Measurements from ENCODE around the gene DSCAM.

The DSCAM gene

DNA sequence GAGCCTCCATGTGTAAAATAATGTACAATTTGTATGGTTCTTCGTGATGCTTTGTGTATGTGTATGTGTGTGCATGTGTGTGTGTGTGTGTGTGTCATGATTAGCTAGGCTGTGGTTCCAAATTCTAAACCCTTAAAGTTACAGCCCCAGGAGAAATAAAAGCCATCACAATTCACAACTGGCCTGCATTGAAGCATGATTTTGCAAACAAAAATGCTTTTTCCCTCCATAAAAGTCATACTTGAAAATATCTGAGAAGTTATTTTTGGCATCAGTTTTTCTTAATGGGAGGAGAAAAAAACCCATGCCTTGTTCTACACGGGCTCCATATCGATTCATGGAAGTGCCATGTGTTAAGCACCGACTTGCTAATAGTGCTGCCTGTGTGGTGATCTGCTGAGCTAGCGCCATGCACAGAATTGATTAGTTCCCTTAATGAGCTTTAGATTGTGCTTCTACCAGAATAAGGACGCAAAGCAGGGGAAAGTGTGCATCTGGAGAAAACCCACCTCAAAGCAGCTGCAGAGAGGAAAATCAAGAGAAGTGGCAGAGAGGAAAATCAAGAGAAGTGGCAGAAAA, 207.3 kb downstream of the DSCAM start:
- TF ChIP-seq, protein P1, sequence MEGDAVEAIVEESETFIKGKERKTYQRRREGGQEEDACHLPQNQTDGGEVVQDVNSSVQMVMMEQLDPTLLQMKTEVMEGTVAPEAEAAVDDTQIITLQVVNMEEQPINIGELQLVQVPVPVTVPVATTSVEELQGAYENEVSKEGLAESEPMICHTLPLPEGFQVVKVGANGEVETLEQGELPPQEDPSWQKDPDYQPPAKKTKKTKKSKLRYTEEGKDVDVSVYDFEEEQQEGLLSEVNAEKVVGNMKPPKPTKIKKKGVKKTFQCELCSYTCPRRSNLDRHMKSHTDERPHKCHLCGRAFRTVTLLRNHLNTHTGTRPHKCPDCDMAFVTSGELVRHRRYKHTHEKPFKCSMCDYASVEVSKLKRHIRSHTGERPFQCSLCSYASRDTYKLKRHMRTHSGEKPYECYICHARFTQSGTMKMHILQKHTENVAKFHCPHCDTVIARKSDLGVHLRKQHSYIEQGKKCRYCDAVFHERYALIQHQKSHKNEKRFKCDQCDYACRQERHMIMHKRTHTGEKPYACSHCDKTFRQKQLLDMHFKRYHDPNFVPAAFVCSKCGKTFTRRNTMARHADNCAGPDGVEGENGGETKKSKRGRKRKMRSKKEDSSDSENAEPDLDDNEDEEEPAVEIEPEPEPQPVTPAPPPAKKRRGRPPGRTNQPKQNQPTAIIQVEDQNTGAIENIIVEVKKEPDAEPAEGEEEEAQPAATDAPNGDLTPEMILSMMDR (IDR thresholded peaks at IDR 0.05): no peak

DNA sequence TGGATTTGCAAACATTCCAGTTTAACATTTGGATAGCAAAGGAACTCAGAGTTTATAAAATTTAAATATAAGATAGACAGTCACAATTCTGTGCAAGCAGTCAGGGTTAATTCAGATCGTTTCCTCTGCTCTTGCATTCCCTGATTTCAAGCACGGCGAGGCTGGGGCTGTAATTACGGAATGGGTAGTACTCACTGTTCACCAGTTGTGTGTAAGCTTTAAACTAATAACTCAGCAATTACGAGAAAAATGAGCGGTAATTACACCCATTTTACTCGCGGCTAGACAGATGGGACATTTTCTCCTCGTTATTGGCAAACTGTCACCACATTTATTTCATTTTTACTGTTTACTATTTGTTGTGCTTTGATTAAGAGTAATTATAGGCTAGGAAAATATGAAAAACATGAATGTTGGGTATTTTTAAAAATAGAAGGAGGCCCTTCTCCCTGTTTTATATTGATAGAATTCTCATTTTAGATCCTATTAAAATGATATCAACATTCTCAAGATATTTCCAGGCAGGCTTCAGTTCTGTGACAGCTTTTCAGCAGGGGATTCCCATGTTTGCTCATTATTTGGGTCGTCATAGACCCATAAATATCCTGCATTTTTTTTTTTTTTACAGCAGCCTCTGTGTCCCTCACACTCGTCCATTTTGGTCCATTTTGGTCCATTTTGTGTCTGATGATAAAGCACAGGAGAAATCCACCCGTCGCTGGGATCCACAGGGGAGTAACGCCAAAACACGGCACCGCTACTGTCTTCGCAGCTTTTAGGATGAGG, 208.3 kb downstream of the DSCAM start:
- TF ChIP-seq, protein P1 (IDR thresholded peaks at IDR 0.05): no peak

DNA sequence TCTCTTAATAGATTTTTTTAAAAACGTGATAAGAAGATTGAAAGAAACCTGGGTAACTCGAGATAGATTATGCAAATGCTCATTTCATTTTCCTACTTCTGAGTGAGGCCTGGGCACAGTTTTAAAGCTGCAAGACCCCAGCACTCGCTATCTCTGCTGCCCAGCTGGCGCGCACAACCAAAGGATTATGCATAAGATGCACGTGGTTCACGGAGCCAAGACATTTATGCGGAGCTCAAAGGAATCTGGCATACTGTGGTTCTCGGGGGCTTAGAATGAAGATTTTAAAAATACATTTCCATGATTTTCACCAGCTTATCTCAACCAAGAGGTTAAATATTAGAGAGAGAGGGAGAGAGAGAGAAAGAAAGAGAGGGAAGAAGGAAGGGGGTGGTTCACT, 210.9 kb downstream of the DSCAM start:
- TF ChIP-seq, protein P1 (IDR thresholded peaks at IDR 0.05): no peak

DNA sequence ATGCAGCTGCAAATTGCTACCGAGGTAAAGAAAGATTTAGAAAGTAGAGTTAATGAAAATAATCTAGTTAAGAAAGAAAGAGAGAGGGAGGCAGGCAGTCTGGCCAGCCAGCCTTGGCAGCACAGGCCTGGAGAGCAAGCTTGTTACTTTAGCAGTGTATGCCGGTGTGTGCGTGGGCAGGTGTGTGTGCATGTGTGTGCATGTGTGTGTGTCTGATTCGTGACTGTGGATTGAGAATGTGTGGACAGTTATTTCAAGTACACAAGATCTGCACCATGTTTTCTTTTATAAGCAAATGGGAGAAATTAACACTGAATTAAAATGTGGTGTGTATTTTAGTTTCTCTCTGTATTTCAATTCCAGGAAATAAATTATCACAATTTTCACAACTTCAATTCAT, 211.6 kb downstream of the DSCAM start:
- TF ChIP-seq, protein P1 (IDR thresholded peaks at IDR 0.05): no peak

DNA sequence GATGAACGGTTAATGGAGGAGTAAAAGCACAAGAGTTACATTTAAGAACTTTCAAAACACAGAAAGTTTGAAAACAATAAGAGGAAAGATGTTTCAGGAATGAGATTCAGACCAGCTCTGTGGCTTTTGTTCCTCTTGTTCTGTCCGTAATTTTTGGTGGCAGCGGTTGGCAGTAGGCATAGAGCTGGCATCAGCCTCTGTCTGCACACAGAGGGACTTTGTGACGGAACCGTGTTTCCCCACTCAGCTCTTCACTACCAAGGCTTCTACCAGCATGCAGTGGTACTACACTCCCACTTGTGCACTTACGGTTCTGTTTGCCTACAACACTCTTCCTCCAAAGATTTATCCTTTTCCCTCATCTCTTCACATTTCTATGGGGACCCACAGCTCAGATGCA, 212.8 kb downstream of the DSCAM start:
- TF ChIP-seq, protein P1 (IDR thresholded peaks at IDR 0.05): no peak

DNA sequence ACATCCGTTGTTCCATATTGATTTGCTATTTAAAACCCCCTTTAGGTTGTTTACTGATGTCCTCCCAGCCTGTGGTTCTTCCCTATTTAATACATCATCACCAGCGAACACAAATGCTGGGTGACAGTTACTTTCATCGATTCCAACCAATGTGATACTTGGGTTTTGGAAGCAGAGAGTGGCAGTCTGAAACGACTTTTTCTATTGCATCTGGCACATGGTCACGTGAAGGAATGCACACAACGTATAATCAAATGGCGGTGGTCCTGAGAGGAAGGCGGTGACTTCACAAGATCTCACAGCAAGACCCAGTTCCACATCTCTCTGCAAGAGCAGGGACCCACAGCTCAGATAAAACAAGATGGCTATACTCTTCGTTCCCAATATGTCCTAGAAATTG, 213.9 kb downstream of the DSCAM start:
- TF ChIP-seq, protein P1 (IDR thresholded peaks at IDR 0.05): no peak

DNA sequence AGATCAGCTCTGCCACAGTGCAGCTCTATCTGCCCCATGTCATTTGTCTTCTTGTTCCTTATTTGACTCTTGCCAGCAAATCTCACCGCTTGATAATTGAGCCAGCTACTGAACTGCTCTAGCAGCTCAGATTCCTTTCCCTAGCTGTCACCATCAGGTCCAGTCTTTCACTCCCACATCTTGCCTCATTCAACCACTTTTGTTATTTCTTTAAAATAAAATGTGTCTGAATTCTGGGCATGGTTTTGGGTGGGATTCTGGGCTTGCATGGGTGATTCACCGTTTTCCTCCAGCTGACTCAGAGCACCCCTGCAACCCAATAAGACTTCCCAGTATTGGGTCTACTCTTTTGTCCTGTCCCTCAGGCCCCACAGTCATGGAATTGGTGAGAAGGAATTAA, 215.7 kb downstream of the DSCAM start:
- TF ChIP-seq, protein P1 (IDR thresholded peaks at IDR 0.05): no peak
